Stomach (tissue), 9 donors: ENCODE results near the gene ANKRD65. TPM values are rescaled to one million over a fixed set of nuclear protein-coding genes. Genes with fewer than 3 reads are reported as not detected.
"Not testable (repeated sequence)": the region's sequence is repeated elsewhere in the genome, so short reads cannot be mapped to it uniquely, and the experiment has no call there.

ENCODE experiments used
- DNase-seq, 2 donors: peaks; one replicate each; pipeline versions ENCODE4 v3.0.0 to v3.0.0-alpha.2; 2013 to 2019
- H3K27ac ChIP-seq, 5 donors: fragments of 200-600 bp in 4 of 5; sonication (generic) in 4 of 5; one replicate each; pipeline ENCODE4 v1.5.1; 2013 to 2019; ENCODE audit warnings: mild to moderate bottlenecking in 1 of 5, moderate library complexity in 1 of 5
- H3K27me3 ChIP-seq, 3 donors: fragments of 200-600 bp; sonication (generic); one replicate each; pipeline ENCODE4 v1.5.1; 2017 to 2019; ENCODE audit warnings: mixed run types in 1 of 3
- H3K36me3 ChIP-seq, 4 donors: fragments of 200-600 bp; sonication (generic); 1 replicate in 3 of 4; 2 replicates in 1 of 4; pipeline ENCODE4 v1.5.1; 2016 to 2019
- H3K4me1 ChIP-seq, 4 donors: fragments of 200-600 bp; sonication (generic); one replicate each; pipeline ENCODE4 v1.5.1; 2016 to 2019
- H3K4me3 ChIP-seq, 4 donors: fragments of 200-600 bp; sonication (generic) in 3 of 4; one replicate each; pipeline ENCODE4 v1.5.1; 2016 to 2019; ENCODE audit warnings: mild to moderate bottlenecking in 1 of 4
- H3K9me3 ChIP-seq, 4 donors: fragments of 200-600 bp; sonication (generic); one replicate each; pipeline ENCODE4 v1.5.1; 2016 to 2019
- EP300 ChIP-seq: sonication (generic); formaldehyde crosslinking; IDR thresholded peaks from one replicate; pipeline ENCODE4 v1.6.1; 2017; ENCODE audit warnings: antibody characterized with exemption
- POLR2A ChIP-seq, 4 donors: fragments of 450-650 bp; IDR thresholded peaks; one replicate each; pipeline ENCODE4 v1.6.1; 2016; ENCODE audit warnings: antibody characterized with exemption in 4 of 4, control low read depth in 2 of 4, mild to moderate bottlenecking in 1 of 4, moderate library complexity in 1 of 4
- POLR2AphosphoS5 ChIP-seq, 3 donors: sonication (generic); formaldehyde crosslinking; IDR thresholded peaks; one replicate each; pipeline ENCODE4 v1.6.1; 2016; ENCODE audit warnings: antibody characterized with exemption in 3 of 3
- WGBS, 5 donors: extraction: QIAGEN DNeasy Blood & Tissue Kit in 3 of 5; methylation state at CpG; one replicate each; pipeline versions ENCODE4 v1.1.5 to v1.1.7; 2013 to 2018; 5-methylcytosine and 5-hydroxymethylcytosine counted together
- intact Hi-C: fragments of 100-400 bp; cut with DNase I; formaldehyde crosslinking; loops from one replicate; pipeline ENCODE4 v1.15.1; 2023; ENCODE audit warnings: low total_unique reads
- polyA plus RNA-seq, 3 donors: library from polyadenylated mRNA; stranded (reverse); fragments of 200-250 nt; gene quantifications; one replicate each; pipeline ENCODE4 v1.2.3, GENCODE V29; 2013
- total RNA-seq, 5 donors: library from RNA; depleted of rRNA; stranded (reverse); fragments of >200 nt; gene quantifications; one replicate each; pipeline versions ENCODE4 v1.1.0 to v1.2.3, GENCODE V29; 2014 to 2016
- TF ChIP-seq, protein P1 (sequence below), 7 experiments: fragments of 450-650 bp in 4 of 7; fragments of 200-600 bp in 3 of 7; sonication (generic) in 3 of 7; IDR thresholded peaks; one replicate each; pipeline ENCODE4 v1.5.1; 2016 to 2019; ENCODE audit warnings: antibody characterized with exemption in 7 of 7, control low read depth in 2 of 7, mild to moderate bottlenecking in 1 of 7
- donor health status: healthy with polysubstance abuse.
- donor health status: Bipolar disorder and iron deficiency.
- donor health status: healthy.

ANKRD65 gene
- total and polyA plus RNA-seq, 8 donors = 0.89 to 13.6 (median 8.7) TPM; not detected in 1

DNA sequence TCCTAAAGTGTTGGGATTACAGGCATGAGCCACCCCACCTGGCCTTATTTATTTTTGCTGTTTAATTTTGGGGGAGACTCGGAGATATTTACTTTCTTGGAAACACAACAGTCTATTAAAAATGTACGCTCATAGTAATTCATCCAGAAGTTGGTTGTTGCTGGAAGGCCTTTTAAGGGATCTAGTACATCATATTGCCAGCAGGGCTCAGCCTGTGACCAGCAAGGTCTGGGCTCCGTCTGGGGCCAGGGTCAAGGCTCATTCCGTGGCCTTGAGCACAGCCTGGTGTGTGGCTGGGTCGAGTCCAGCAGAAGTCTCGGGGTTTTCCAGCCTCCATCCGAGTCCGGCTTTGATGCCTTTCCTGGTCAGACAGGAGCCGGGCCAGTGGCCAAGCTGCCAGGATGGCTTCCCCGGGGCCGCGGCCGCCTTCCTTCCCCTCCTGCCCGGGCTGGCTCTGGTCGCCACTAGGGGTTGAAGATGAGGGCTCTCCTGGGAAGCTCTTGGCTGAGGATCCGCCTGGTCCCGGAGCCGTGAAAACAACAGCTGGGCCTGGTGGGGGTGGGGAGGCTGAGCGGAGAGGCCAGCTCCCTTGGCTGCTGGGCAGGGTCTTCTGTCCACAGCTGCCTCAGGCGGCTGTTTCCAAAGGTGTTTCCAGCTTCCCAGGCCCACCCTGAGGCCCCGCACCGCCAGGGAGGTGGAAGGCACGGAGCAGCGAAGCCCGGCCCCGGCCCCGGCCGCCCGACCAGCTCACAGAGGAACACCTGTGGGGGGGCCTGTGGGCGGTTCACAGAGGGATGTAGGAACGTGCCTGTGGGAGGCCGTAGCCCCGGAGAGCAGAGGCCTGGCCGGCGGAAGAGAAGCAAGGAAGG lies 9.3 kb upstream of the ANKRD65 start:
- peak overlapping the region in 2 of 4 donors; percentile 2 to 21 for H3K4me3 ChIP-seq
- H3K36me3 ChIP-seq = no peaks in the 10 kb centered on the region
- no peaks in the 10 kb centered on the region for H3K9me3 ChIP-seq
- peaks cover 64 to 82% (median 68%) of the 10 kb centered on the region in 4 donors for H3K4me1 ChIP-seq
- intact Hi-C loops = no loop called here
- TF ChIP-seq POLR2A (IDR thresholded peaks at IDR 0.05) (no peak), POLR2AphosphoS5 (IDR thresholded peaks at IDR 0.05) (peak in 2 of 3 donors; percentile 14 to 51), EP300 (no peak)
- TF ChIP-seq, protein P1, sequence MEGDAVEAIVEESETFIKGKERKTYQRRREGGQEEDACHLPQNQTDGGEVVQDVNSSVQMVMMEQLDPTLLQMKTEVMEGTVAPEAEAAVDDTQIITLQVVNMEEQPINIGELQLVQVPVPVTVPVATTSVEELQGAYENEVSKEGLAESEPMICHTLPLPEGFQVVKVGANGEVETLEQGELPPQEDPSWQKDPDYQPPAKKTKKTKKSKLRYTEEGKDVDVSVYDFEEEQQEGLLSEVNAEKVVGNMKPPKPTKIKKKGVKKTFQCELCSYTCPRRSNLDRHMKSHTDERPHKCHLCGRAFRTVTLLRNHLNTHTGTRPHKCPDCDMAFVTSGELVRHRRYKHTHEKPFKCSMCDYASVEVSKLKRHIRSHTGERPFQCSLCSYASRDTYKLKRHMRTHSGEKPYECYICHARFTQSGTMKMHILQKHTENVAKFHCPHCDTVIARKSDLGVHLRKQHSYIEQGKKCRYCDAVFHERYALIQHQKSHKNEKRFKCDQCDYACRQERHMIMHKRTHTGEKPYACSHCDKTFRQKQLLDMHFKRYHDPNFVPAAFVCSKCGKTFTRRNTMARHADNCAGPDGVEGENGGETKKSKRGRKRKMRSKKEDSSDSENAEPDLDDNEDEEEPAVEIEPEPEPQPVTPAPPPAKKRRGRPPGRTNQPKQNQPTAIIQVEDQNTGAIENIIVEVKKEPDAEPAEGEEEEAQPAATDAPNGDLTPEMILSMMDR (IDR thresholded peaks at IDR 0.05) = peak in 4 of 7 experiments; percentile 5 to 32 (median 18)
- 9 to 23% (median 14%) methylated on average over 17 to 35 of the region's 35 CpGs for WGBS, 5 donors
- peaks cover 0 to 45% (median 4%) of the 10 kb centered on the region in 3 donors for H3K27me3 ChIP-seq
- H3K27ac ChIP-seq = peak overlapping the region; percentile 90 to 96 (median 92)
- peak; percentile 81 to 91 for DNase-seq

DNA sequence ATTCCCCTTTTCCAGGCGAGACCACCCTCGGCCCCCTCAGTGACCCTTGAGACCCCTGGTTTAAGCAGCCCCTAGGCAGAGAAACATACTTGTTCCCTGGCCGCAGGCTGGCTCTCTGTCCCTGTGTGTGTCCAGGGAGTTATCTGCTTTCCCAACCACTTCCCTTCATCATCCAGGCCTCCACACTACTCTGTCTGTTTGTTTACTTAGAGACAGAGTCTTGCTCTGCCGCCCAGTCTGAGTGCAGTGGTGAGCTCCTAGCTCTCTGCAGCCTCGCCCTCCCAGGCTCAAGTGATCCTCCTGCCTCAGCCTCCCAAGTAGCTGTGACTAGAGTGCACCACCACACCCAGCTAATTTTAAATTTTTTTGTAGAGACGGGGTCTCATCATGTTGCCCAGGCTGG lies 8.6 kb upstream of the ANKRD65 start:
- H3K27ac ChIP-seq = peak overlapping the region; percentile 66 to 96 (median 91)
- peak in 1 of 2 donors; percentile 56 for DNase-seq
- H3K36me3 ChIP-seq = no peaks in the 10 kb centered on the region
- H3K4me1 ChIP-seq = peaks cover 57 to 75% (median 62%) of the 10 kb centered on the region in 4 donors
- H3K27me3 ChIP-seq = peaks cover 0 to 39% (median 4%) of the 10 kb centered on the region in 3 donors
- intact Hi-C loops = no loop called here
- no peak overlapping the region for H3K4me3 ChIP-seq
- WGBS, 5 donors = 51 to 64% (median 57%) methylated on average over 6 of the region's 6 CpGs
- H3K9me3 ChIP-seq = no peaks in the 10 kb centered on the region
- TF ChIP-seq EP300 = no peak
- TF ChIP-seq POLR2AphosphoS5 (IDR thresholded peaks at IDR 0.05) = no peak
- TF ChIP-seq, protein P1 (IDR thresholded peaks at IDR 0.05) = no peak
- TF ChIP-seq POLR2A (IDR thresholded peaks at IDR 0.05) = no peak

DNA sequence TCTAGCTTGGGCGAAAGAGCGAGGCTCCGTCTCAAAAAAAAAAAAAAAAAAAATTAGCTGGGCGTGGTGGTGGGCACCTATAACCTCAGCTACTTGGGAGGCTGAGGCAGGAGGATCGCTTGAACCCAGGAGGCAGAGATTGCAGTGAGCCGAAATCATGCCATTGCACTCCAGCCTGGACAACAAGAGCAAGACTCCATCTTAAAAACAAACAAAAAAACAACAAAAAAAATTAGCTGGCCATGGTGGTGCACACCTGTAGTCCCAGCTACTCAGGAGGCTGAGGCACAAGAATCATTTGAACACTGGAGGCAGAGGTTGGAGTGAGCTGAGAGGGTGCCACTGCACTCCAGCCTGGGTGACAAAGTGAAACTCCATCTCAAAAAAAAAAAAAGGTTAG lies 7.9 kb upstream of the ANKRD65 start:
- H3K4me1 ChIP-seq = peaks cover 50 to 68% (median 55%) of the 10 kb centered on the region in 4 donors
- WGBS, 5 donors = 90 to 96% (median 94%) methylated on average over 5 to 6 of the region's 6 CpGs
- DNase-seq = not testable (repeated sequence)

DNA sequence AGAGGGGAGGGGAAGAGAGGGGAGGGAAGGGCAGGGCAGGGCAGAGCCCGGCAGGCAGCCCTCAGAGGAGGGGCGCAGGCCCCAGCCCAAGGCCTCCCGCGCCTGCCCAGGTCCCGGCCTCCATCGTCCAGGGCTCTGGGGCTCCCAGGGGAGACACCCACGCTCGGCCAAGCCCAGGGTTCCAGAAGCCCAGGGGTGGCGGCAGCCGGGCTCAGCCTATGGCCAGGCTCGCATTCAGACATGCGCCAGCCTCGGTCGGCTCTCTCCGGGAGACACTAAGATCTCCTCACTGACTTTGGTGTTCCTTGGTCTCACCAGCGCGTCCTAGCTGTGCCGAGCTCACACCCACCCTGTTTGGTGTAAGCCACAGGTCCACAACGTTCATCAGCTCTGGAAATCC lies 7.1 kb upstream of the ANKRD65 start:
- Histone ChIP-seq H3K9me3 (no peaks in the 10 kb centered on the region), H3K27me3 (peaks cover 0 to 29% (median 4%) of the 10 kb centered on the region in 3 donors), H3K36me3 (no peaks in the 10 kb centered on the region), H3K4me1 (peaks cover 42 to 60% (median 47%) of the 10 kb centered on the region in 4 donors), H3K4me3 (no peak overlapping the region), H3K27ac (peak overlapping the region; percentile 2 to 66 (median 20))
- intact Hi-C loops = no loop called here
- TF ChIP-seq POLR2A (IDR thresholded peaks at IDR 0.05) (no peak), POLR2AphosphoS5 (IDR thresholded peaks at IDR 0.05) (no peak)
- peak in 1 of 2 donors; percentile 24 for DNase-seq
- WGBS, 5 donors = 75 to 85% (median 81%) methylated on average over 12 to 18 of the region's 19 CpGs

More for the DNA sequence above, 7.9 kb upstream of the ANKRD65 start:
- H3K4me3 ChIP-seq, H3K9me3 ChIP-seq, H3K36me3 ChIP-seq, intact Hi-C loops: not testable (repeated sequence)
- Histone ChIP-seq H3K27ac (peak overlapping the region in 3 of 5 donors; percentile 90 to 96 (median 92)), H3K27me3 (peaks cover 0 to 32% (median 4%) of the 10 kb centered on the region in 3 donors)

DNA sequence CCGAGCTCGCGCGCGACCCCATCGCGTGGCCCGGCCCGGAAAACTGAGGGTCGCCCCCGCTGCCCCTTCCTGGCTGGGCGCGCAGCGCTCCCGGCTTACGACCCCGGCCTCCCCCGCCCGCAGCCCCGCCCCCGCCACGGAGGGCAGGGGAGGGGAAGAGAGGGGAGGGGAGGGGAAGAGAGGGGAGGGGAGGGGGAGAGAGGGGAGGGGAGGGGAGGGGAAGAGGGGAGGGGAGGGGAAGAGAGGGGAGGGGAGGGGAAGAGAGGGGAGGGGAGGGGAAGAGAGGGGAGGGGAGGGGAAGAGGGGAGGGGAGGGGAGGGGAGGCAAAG lies 6.7 kb upstream of the ANKRD65 start:
- H3K27ac ChIP-seq = peak overlapping the region in 3 of 5 donors; percentile 14 to 83 (median 76)

More for the DNA sequence above, 6.7 kb upstream of the ANKRD65 start:
- TF ChIP-seq, protein P1 (IDR thresholded peaks at IDR 0.05) = no peak
- TF ChIP-seq EP300 (no peak), POLR2A (IDR thresholded peaks at IDR 0.05) (no peak), POLR2AphosphoS5 (IDR thresholded peaks at IDR 0.05) (no peak)
- H3K36me3 ChIP-seq = no peaks in the 10 kb centered on the region
- no peak for DNase-seq
- no peaks in the 10 kb centered on the region for H3K9me3 ChIP-seq
- peak overlapping the region; percentile 38 to 52 (median 48) for H3K4me3 ChIP-seq
- WGBS, 5 donors = 2% methylated on average over 7 to 19 of the region's 22 CpGs; no CpG with 5 or more reads in 3 of the 5 donors
- intact Hi-C loops = no loop called here
- peaks cover 39 to 57% (median 46%) of the 10 kb centered on the region in 4 donors for H3K4me1 ChIP-seq
- H3K27me3 ChIP-seq = peaks cover 0 to 29% (median 4%) of the 10 kb centered on the region in 3 donors
